NCI-H2107 treated with DMSO at 0.1 percent for 48 hours (cell line): ENCODE data around the gene SIGLEC8.
"Not testable (repeated sequence)": the region's sequence is repeated elsewhere in the genome, so short reads cannot be mapped to it uniquely, and the experiment has no call there.

Experiments
- DNase-seq: peaks from one replicate; lab custom pipeline; 2025; ENCODE audit not compliant: unreplicated experiment; lab: John Stamatoyannopoulos, UW

The SIGLEC8 gene

DNA sequence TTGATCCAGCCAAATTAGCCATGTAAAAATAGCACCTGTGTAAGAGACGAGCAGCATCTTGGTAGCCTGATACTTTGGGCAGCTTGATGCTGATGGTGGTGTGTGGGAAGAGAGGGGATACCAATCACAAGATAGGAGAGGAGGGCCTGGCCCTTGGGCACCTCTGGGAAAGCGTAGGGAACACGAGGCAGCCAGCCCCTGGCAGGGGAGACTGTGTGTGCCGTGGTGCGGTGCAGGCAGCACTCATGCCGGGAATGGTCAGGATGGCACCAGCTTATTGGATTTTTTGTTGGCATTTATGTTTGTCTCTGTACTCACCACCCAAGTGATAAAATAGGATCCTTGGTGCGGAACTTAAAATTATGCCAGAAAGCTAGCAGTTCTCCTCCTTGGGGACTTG, 10.2 kb downstream of the SIGLEC8 start:
- DNase-seq, result no peak

GRCh38 chr19:51447510-51447909, 10.7 kb downstream of the SIGLEC8 start:
- DNase-seq, result not testable (repeated sequence)

DNA sequence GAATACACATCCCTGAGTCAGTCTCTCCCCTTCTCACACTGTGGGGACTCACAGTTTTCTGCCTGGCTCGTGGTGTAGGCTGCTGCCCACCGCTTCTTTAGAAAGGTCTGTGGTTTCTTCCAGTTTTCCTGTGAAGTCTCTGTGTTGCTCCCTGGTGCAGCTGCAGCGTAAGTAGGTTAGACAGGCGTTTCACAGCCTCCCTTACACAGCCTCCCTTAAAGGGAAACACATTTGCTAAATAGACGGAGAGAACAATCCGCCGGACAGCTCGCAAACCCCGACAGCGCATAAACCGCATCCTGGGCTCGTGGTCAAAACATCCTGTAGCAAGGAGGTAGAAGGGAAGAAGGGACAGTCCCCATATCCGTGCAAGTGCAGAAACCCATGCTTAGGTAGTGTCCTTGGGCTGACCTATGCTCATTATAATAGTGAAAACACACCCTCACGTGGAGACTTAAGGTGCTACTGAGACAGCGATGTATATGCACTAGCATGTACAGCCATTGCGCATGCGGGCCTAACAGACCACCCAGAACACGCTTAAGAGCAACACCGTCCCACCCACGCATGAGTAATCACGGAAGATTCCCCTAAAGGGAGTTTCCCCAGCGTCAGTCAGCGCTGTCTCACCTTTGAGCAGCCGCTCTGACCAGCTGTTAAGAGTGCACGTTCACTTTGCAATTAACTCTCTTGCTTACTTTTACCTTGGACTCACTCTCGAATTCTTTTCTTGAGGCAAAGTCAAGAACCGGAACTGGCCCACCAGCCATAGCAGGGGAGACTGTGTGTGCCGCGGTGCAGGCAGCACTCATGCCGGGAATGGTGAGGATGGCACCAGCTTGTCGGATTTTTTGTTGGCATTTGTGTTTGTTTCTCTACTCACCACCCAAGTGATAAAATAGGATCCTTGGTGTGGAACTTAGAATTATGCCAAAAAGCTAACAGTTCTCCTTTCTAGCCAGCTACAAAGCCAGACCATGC, 16.6 kb downstream of the SIGLEC8 start:
- DNase-seq, result no peak

- DNase-seq, result no peak
Observed at GRCh38 chr19:51440846-51441409, 17.3 kb downstream of the SIGLEC8 start.

GRCh38 chr19:51440052-51440451, 18.2 kb downstream of the SIGLEC8 start:
- no peak for DNase-seq

GRCh38 chr19:51439021-51439465, 19.2 kb downstream of the SIGLEC8 start:
- no peak for DNase-seq

DNA sequence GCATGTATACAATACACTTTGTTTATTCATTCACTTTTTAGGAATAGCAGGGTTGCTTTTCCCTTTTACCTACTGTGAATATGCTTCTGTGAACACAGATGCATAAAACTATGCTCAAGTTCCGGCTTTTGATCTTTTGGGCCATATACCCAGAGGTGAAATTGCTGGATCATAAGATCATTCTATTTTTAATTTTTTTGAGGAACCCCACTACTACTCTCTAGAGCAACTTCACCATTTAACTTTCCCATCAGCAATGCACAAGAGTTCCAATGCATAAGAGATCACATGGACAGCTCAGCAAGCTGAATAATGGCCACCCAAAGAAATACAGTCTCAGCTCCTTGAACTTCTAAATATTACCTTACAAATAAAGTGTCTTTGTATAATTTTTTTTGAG, 23.8 kb downstream of the SIGLEC8 start:
- no peak for DNase-seq

GRCh38 chr19:51433043-51433442, 25.2 kb downstream of the SIGLEC8 start:
- no peak for DNase-seq

DNA sequence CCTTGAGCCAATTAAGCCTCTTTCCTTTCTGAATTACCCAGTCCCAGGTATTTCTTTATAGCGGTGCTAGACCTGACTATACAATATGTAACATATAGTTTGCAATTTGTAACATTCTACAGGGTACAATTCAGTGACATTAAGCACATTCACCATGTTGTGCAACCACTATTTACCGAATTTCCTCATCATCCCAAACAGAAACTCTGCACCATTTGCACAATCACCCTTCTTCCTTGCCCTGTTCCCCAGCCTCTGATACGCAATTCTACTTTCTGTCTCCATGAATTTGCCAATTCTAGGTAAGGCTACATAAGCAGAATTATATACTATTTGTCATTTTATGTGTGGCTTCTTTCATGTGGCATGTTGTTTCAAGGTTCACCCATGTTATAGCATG, 27.1 kb downstream of the SIGLEC8 start:
- no peak for DNase-seq

GRCh38 chr19:51430221-51430620, 28.0 kb downstream of the SIGLEC8 start:
- no peak for DNase-seq

- no peak for DNase-seq
Observed at GRCh38 chr19:51427201-51427600, 31.1 kb downstream of the SIGLEC8 start.

- no peak for DNase-seq
Observed at GRCh38 chr19:51422053-51422448, 36.2 kb downstream of the SIGLEC8 start.

- DNase-seq, result no peak
Observed at GRCh38 chr19:51421229-51422052, 36.8 kb downstream of the SIGLEC8 start.

DNA sequence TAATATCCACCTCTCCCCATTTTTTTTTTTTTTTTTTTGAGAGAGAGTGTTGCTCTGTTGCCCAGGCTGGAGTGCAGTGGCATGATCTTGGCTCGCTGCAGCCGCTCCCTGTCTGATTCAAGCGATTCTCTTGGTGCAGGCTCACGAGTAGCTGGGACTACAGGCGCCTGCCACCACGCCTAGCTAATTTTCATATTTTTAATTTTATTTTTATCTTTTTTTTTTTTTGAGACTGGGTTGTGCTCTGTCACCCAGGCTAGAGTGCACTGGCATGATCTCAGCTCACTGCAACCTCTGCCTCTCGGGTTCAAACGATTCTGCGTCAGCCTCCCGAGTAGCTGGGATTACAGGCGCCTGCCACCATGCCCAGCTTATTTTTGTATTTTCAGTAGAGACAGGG, 37.7 kb downstream of the SIGLEC8 start:
- DNase-seq, result not testable (repeated sequence)

- DNase-seq, result no peak
Observed at GRCh38 chr19:51418707-51419106, 39.5 kb downstream of the SIGLEC8 start.

DNA sequence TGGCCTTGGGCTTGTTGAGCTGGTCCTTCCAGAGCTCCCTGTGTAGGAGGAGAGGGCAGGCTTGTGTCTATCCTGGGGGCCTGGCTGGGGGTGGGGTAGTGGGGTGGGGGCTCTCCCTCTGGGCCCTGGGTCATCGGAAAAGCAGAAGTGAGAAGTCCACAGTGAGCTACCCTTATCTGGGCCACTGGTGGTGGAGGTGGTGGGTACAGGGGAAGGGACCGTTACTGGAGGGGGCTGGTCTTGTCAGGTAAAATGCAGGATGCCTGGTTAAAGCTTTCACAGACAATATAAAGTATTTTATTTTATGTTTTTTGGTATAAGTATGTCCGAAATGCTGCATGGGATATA, 40.5 kb downstream of the SIGLEC8 start:
- DNase-seq, result no peak

DNA sequence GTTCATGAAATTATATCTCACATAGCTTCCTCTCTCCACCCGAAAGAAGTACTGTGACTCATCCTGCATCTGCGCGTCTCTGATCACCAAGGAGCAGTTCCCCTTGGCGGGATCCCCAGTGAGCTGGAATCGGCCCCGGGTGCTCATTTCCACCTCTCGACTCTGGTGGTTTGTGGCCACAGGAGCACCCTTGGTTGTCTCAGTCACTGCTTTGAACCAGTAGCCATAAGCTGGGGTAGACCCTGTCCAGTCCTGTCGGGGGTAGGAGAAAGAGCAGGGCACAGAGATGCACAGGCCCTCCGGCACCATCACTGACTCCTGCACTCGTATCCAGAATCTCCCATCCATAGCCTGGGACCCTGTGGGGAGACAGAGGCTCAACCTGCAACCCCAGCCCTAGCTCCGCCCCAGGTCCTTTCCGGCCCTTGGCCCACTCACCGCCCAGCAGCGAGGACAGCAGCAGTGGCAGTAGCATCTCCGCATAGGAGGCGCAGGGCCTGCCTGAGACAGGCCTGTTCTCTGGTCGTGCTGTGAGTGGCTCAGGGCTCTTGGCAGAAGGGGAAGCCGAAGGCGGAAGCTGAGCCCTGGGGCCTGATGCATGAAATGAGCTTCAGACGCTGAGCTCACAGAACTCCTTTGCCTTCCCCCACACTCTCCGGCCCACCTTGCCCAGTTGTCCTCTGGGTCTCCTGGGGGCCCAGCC, 41.0 kb downstream of the SIGLEC8 start, which contains the start of gene SIGLEC10:
Gene SIGLEC10, minus strand, starts transcription at position 536 of the 703 bp plus-strand sequence. Its CDS starts 61 bp downstream, at position 475.
- DNase-seq, result no peak

DNA sequence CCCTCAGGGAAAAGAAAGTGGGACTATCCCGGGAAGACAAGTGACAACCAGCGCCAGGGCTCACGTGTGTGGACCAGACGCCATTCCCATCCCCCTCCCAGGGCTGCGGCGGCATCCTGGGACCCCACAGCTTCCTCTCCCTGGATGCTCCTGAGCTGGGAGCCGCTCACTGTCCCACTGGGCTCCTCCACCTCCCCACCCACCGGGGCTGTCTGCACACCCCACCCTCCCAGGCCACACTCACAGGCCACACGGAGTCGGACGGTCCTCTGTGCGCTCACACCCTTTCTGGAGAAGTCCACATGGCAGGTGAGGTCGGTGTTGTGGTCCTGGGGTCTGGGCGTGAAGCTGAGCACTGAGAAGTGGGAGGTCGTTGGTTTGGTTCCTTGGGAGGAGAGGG, 41.8 kb downstream of the SIGLEC8 start:
- DNase-seq, result not testable (repeated sequence)

GRCh38 chr19:51415187-51415586, 43.1 kb downstream of the SIGLEC8 start:
- DNase-seq, result no peak

GRCh38 chr19:51410950-51411748, 47.1 kb downstream of the SIGLEC8 start:
- DNase-seq, result no peak
